Neural cell (in vitro differentiated cells): ENCODE results near the gene NARF.

Experiments
- EP300 ChIP-seq: fragments of 450-650 bp; conservative IDR thresholded peaks from 2 replicates; pipeline ENCODE4 v1.6.1; 2014; ENCODE audit warnings: antibody characterized with exemption, mild to moderate bottlenecking, moderate library complexity; ENCODE audit not compliant: poor library complexity, severe bottlenecking
- MXI1 ChIP-seq: fragments of 450-650 bp; conservative IDR thresholded peaks from 2 replicates; pipeline ENCODE4 v1.6.1; 2014; ENCODE audit warnings: antibody characterized with exemption, mild to moderate bottlenecking; ENCODE audit not compliant: poor library complexity, severe bottlenecking
- TAF1 ChIP-seq: IDR thresholded peaks from 2 replicates; pipeline ENCODE4 v1.6.1; 2012; ENCODE audit warnings: low read depth
- TF ChIP-seq, protein P1 (sequence below): fragments of 450-650 bp; IDR thresholded peaks from 2 replicates; pipeline ENCODE4 v1.5.1; 2014; ENCODE audit warnings: antibody characterized with exemption, mild to moderate bottlenecking, moderate library complexity; ENCODE audit not compliant: poor library complexity, severe bottlenecking

DNA sequence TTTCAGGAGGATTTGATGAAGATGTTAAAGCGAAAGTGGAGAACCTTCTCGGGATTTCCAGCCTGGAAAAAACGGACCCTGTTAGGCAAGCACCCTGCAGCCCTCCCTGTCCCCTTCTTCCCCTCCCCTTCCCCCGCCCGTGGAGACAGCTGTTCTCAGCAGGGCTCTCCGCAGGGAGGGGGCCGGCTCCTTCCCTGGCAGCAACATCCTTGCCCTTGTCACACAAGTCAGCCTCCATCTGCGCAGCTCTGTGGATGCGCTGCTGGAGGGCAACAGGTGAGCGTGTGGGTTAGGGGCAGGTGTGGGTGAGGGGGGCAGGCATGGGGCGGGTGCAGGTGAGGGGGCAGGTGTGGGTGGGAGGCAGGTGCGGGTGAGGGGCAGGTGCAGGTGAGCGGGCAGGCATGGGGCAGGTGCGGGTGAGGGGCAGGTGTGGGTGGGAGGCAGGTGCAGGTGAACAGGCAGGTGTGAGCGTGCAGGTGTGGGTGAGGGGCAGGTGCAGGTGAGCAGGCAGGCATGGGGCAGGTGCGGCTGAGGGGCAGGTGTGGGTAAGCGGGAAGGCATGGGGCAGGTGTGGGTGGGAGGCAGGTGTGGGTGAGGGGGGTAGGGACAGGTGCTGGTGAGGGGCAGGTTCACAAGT, 17.4 kb upstream of the NARF start:
- TF ChIP-seq, protein P1, sequence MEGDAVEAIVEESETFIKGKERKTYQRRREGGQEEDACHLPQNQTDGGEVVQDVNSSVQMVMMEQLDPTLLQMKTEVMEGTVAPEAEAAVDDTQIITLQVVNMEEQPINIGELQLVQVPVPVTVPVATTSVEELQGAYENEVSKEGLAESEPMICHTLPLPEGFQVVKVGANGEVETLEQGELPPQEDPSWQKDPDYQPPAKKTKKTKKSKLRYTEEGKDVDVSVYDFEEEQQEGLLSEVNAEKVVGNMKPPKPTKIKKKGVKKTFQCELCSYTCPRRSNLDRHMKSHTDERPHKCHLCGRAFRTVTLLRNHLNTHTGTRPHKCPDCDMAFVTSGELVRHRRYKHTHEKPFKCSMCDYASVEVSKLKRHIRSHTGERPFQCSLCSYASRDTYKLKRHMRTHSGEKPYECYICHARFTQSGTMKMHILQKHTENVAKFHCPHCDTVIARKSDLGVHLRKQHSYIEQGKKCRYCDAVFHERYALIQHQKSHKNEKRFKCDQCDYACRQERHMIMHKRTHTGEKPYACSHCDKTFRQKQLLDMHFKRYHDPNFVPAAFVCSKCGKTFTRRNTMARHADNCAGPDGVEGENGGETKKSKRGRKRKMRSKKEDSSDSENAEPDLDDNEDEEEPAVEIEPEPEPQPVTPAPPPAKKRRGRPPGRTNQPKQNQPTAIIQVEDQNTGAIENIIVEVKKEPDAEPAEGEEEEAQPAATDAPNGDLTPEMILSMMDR = no peak
- TF ChIP-seq TAF1 = no peak
- TF ChIP-seq MXI1 = no peak
- no peak for TF ChIP-seq EP300
